Superior temporal gyrus (tissue), 1 donor: ENCODE results near the gene N4BP3.

Experiments
- DNase-seq: peaks from one replicate; pipeline ENCODE4 v3.0.0-alpha.2; 2016; ENCODE audit errors: extremely low spot score

Gene N4BP3

DNA sequence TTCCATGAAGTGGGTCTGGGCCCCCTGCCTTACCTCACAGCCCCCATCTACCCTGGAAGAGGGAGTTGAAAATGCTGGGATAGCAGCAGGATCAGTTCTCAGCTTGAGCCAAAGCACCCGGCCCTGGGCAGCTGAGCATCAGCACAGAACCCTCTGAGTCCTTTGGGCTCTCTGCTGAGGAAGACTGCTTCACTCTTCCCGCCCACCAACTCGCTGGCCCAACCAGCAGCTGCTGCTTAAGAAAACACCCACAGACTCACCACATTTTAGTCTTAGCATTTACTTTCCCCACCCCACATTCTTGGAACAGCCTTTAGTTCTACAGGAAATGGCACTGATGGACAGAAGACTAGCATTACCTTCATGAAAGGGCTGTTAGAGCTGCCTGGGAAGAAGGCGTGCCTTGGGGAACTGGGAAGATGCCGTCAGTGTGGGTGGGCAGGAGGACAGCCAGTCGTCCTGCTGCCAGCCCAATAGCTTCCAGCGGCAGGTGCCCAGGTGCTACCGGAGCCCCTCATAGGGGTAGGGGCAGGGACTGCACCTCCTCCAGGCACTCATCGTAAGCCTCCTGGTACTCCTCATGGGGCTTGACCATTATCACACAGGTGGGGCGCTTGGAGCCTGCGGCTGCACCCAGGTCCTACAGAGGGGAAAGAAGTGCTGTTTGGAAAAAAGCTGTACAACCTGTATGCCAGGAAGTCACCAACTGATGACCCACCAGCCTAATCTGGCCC, 36.0 kb downstream of the N4BP3 start:
- DNase-seq = no peak

DNA sequence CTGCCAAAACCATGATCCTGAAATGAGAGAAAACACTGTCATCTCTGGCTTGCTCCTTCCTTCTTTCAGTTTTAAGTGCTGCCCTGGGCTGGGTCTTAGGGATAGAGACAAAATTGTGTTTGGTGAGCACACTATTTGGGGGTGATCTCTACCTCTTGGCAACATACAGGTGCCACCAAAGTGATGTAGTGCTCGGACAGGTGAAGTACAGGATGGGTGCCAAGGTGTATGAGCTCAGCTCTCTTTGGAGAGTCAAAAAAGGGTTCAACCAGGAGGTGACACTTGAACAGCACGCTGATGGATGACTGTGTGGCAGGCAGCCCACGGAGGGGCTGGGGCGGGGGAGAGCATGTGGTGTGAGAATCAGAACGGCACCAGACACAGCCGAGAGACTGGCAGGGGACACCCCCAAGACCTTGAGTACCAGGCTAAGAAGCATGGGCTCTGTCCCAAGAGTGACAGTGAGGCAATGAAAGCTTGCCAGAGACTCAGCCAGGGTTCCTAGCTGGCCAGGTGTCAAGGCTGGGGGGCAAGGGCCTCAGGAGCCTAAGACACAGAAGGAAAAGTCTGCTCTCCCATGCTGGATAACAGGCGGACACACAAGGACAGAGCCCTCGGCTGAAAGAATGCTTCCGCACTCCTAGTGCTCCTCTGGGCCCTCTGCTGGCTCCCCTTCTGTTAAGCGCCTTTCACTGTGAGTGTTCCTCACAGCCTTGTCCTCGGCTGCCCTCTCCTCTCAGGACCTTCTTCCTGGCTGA, 37.8 kb downstream of the N4BP3 start:
- no peak for DNase-seq

DNA sequence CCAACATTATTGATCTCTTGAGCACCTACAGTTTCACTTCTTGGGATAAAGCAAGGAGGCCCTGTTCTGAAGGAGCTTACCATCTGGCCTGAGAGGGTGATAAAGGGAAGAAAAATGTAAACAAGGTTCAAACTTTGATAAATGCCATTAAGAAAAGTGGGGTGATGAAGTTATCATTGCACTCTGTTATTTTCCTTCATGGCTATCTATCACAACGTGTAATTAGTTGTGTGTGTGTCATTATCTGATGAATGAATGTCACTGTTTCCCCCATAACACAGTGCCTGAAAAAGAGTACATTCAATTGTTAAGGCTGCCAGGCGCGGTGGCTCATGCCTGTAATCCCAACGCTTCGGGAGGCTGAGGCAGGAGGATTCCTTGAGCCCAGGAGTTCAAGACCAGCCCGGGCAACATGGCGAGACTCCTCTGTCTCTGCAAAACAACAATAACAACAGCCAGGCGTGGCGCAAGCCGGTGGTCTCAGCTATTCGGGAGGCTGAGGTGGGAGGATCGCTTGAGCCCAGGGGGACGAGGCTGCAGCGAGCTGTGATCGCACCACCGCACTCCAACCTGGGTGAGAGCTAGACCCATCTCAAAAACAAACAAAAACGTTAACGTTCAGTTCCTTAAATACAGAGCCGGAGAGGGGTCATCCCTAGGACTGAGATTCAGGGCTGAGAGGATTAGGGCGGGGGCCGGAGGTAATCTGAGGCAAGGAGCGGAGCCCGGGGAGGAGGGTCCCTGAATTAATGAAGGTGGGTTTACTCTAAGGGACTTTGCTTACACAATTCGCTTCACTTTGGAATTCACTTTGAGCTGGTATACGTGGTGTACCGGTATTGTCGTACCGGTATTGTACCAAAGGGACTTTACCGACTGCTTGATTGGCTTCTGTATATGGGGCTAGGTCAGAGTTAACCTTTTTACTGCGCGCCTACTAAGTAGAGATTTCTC, 39.4 kb downstream of the N4BP3 start:
- no peak for DNase-seq

DNA sequence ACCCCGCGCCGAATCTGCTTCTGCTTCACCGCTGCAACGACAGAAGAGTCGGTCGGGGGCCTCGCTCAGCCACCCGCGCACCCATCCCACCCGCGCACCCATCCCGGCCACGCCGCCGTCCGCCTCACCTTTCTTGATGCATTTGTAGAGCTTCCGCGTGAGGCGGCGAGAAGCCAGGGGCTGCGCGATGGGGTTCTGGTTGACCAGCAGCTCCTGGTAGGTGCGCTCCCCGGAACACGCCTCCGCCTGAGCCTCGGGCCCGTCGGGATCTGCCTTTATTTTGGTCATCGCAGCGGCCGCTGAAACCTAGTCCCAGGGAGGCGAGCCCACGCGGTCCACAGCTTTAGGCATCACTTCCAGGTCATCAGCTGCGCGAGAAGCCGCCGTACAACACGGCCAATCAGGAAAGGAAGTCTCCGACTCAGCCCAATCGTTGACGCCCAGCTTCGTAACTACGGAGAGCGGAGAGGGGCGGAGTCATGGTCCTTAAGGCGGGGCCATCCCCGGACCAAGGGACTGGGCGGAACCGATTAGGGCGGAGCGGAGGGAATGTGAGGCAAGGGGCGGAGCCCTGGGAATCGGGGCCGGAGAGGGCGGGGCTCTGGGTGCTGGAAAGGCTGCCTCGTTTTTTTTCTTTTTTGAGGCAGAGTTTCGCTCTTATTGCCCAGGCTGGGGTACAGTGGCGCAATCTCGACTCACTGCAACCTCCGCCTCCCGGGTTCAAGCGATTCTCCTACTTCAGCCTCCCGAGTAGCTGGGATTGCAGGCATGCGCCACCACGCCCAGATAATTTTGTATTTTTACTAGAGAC, 40.4 kb downstream of the N4BP3 start, which contains the start of gene NHP2:
NHP2 (minus strand) TSS at position 356 of the 811 bp plus-strand sequence; CDS start at position 288, 68 bp downstream.
- DNase-seq = peak; percentile 100

DNA sequence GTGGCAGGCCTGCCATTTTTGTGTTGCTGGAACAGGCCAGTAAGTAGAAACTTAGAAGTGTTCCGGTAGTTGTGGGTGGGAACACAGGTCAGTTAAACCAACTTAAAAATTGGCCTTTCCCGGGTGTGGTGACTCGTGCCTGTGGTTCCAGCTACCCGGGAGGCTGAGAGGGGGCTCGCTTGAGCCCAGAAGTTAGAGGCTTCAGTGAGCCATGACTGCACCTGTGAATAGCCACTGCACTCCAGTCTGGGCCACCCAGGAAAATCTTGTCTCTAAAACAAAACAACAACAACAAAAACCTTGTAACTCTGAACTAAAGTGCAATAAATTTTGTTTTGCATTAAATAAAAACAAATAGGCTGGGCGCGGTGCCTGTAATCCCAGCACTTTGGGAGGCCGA, 41.7 kb downstream of the N4BP3 start:
- DNase-seq = no peak

DNA sequence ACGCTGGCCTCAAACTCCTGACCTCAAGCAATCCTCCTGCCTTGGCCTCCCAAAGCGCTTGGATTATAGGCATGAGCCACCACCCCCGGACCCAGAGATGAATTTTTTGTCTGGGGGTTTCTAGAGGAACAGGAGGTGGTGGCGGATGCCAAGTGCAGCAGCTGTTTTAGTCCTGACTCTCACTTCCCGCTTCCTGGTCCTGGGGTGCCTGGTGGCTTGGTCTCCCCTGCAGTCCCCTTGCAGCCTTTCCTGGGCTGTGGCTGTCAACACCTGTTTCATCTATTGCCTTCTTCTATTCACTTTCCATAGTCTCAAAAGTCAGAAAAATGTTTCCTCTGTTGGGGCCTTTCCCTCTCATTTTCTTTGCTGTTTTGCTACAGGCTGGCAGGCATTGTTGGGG, 46.8 kb downstream of the N4BP3 start:
- no peak for DNase-seq

DNA sequence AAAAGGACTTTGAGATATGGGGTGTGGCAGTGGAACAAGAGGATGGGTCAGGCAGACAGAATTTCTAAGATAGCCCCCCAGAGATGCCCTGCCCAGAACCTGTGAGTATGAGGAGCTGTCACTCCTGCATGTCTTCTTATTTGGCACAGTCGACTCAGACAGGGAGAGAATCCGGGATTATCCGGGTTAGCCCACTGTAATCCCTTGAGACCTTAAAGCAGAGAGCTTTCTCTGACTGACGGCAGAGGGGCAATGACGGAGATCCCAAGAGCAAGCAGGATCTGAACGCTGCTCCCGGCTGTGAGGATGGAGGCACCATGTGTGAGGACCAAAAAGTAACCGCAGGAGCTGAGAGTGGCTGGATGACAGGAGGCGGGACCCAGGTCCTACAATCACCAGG, 49.1 kb downstream of the N4BP3 start:
- no peak for DNase-seq

DNA sequence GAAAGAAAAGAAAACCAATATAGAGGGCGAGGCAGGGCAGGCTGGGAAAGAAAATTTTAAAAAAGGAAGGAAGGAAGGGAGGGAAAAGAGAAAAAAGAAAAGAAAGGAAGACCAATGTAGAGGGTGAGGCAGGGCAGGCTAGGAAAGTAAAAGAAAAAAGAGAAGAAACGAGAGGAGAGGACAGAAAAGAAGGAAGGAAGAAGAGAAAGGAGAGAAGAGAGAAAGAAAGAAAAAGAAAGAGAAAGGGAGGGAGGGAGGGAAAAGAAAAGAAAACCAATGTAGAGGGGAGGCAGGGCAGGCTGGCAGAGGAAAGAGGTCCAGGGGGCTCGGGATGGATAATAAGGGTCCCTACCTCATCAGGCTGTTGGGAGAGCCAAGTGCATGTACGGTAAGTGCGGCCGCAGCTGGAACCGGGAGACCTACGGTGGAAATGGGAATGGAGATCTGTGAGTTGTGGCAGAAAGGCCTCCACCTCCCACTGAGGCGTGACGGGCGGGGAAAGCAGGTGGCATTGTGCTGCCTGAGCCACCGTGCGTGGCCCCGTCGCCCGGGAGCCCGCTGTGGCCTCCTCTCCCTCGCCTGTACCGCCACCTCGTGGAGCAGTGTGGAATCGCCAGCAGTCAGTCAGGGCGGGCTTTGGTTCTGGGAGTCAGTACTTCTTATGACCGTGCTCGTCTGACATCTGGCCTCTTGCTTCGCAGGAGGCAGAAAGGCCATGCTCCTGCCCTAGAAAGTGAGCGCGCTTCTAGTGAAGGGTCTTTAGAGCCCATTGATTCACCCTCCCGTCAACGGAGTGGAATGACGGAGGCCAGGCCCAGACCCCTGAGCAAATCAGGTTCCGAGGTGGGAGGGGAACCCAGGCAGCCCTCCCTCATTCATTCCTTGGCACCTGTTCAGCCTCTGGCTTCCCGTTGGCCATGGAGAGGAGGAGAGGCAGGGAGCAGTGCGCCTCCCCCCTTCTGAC, 50.7 kb downstream of the N4BP3 start:
- DNase-seq = peak; percentile 87

DNA sequence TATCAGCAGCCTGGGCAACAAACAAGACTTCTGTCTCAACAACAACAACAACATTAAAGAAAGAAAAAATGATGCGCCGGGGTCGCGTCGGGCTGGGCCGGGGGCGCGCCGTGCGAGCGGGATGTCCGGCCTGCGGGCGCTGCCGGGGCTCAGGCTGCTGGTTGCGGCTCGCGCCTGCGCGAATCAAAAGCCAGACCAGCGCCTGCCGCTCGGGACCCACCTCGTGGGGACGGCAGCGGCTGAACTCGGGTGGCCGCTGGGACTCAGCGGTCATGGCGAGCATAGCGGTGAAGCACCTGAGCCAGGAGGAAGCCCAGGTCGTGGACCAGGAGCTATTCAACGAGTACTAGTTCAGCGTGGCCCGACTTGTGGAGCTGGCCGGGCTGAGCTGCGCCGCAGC, 52.2 kb downstream of the N4BP3 start:
- no peak for DNase-seq

DNA sequence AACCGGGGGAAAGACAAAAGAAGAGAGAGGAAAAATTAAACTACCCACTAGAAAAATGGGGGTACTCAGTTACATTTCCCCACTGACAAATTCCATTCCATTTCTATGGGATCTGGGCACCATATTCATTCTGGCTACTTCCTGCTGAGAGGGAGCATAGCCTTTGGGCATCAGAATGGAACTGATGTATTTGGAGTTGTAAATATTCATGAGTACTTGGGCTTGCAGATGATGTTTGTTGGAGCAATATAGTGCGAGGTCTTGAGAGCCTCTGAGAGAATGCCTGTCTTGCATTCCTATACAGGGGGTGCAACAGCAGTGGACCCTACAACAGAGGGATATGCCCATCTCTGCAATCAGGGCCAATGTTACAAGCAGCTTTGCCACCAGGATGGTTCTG, 57.1 kb downstream of the N4BP3 start:
- no peak for DNase-seq

DNA sequence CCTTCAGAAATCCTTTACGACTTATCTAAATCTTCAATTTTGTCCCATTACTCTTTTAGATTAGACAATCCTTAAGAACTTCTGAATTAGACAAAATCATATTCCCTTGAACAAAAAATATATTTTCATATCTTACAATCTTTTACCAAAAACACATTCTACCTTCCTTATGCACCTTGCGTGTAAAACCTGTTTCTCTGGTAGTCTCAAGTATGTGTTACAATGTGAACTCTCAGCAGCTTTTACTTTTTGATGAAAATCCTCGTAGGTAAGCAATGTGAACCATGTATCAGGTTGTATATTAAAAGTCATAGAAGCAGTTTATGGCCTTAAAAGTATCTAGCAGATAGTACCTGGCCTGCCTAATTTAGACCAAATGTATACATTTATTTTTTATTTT, 61.1 kb downstream of the N4BP3 start:
- no peak for DNase-seq
